HEK293T (cell line): Measurements from ENCODE around the gene HSPA6.

ENCODE experiments used
- TARDBP ChIP-seq: fragments of 450-650 bp; IDR thresholded peaks from 2 replicates; pipeline ENCODE4 v1.6.1; 2016
- TF ChIP-seq, protein P1 (sequence below): fragments of 450-650 bp; IDR thresholded peaks from 2 replicates; pipeline ENCODE4 v1.6.1; 2016

DNA sequence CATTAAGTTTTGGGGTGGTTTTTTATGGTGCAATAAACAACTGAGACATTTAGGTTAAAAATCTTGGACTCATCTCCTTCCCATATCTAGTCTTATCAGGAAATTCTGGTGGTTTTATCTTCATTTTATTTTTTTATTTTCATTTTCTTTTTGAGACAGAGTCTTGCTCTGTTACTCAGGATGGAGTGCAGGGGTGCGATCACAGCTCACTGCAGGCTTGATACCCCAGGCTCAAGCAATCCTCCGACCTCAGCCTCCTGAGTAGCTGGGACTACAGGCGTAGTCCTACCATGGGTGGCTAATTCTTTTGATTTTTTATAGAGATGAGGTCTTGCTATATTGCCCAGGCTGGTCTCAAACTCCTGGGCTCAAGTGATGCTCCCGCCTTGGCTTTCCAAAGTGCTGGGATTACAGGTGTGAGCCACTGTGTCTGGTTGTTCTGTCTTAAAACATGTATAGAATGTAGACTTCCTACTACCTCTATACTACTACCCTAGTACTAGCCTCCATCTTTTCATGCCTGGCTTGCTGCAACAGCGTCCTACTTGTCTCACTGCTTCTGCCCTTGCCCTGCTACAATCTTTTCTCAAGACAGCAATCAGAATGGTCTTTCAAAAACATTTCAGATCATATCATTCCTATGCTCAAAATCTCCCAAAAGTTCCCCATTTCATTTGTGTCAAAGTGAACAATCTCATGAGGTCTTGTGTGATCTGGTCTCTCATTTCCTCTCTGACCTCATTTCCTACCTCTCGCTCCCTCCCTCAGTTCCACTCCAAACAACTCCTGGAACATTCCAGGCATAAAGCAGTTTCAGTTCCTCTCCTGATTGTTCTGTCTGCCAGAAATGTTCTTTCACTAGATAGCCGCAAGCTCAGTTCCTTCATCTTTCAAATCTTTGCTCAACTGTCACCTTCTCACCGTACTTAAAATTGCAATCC is 25.0 kb upstream of the HSPA6 start:
- TF ChIP-seq, protein P1, sequence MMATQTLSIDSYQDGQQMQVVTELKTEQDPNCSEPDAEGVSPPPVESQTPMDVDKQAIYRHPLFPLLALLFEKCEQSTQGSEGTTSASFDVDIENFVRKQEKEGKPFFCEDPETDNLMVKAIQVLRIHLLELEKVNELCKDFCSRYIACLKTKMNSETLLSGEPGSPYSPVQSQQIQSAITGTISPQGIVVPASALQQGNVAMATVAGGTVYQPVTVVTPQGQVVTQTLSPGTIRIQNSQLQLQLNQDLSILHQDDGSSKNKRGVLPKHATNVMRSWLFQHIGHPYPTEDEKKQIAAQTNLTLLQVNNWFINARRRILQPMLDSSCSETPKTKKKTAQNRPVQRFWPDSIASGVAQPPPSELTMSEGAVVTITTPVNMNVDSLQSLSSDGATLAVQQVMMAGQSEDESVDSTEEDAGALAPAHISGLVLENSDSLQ, result no peak
- TF ChIP-seq TARDBP, result no peak
